ENCODE measurements around the gene FAM171A2. TPM values are rescaled to one million over a fixed set of nuclear protein-coding genes. Genes with fewer than 3 reads are reported as not detected.

Gene FAM171A2
- total and polyA plus RNA-seq, 2 of the 8 experiments (the other 6 are each of a cell fraction or from before 2014, with no cell fraction given), result 21.9 to 24.1 TPM

DNA sequence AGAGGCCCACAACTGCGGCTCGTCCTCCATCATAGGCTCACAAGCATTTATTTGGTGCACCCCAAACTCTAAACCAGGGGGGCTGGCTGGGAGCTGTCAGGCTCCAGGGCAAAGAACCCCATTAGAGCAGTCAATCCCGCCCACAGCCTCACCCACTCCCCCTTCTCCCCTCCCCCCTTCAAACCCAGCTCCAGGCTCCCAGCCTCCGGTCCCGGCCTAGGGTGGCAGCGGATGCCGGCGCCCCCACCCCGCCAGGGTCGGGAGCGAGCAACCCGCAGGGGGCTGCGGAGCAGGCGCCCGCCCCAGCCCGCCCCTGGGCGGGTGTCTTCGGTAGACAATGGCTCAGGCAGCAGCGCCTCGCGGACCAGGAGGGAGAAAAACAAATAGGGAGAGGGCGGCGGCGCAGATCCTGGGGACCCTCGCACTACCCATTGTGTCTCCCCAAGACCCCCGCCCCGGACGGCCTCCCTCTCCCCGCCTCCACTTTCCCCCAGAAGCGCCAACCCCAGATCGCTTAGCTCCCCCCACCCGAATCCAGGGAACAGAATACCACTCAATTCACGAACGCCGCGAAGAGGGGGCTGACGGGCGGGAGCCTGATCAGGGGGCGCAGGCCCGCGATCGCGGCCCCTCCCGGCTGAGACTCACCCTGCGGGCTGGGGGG is 572 bp downstream of the FAM171A2 start:
- H3K27ac ChIP-seq (ENCODE audit: low read depth, low read length), result 0 out of 2 replicates have a peak overlapping the region, but pooled peaks have one; percentile 30
- peaks cover 0 to 6% (median 1%) of the 10 kb centered on the region in 4 experiments; a peak in 1 of 8 replicates for H3K36me3 ChIP-seq (ENCODE audit: control insufficient read depth in 2 of 4, insufficient read depth in 4 of 4, low read length in 3 of 4)
- POLR2A ChIA-PET (ENCODE audit: partially characterized antibody), result interaction anchor here (0.7 to 3.8 kb wide), 8 partner anchors 9 to 160 kb away, joined by 3 to 15 read pairs (median 4); no protein-coding TSS in a partner anchor

More for the DNA sequence above, 572 bp downstream of the FAM171A2 start:
- H3K56ac ChIP-seq (replicated peaks; ENCODE audit: insufficient read length, low read depth, low read length), result no peak overlapping the region
- TF ChIP-seq SIN3A (conservative IDR thresholded peaks at IDR 0.05 in 1 of 2, IDR thresholded peaks at IDR 0.05 in 1 of 2; ENCODE audit: low read depth in 1 of 2, low read length in 2 of 2), result no peak
- peak; percentile 32 for TF ChIP-seq SAP30 (IDR thresholded peaks at IDR 0.05; ENCODE audit: insufficient read depth, insufficient replicate concordance, low read length)
- peak; percentile 86 for TF ChIP-seq KDM4A (IDR thresholded peaks at IDR 0.05; ENCODE audit: low read depth, low read length, severe bottlenecking)
- TF ChIP-seq TAF1 (IDR thresholded peaks at IDR 0.05; ENCODE audit: low read depth, low read length), result 0 out of 2 replicates have a peak, but pooled peaks have one; percentile 5
- H2BK20ac ChIP-seq (ENCODE audit: low read length), result no peak overlapping the region
- H2BK15ac ChIP-seq (ENCODE audit: low read length), result no peak overlapping the region; the same call in 1 of the 2 replicates
- H3K4me1 ChIP-seq (replicated peaks in 1 of 4; ENCODE audit: control insufficient read depth in 3 of 4, insufficient read depth in 4 of 4, low read length in 3 of 4), result peaks cover 9 to 23% (median 18%) of the 10 kb centered on the region in 4 experiments
- no peak overlapping the region for H4K5ac ChIP-seq (ENCODE audit: insufficient read length, low read depth, low read length)
- H4K8ac ChIP-seq (ENCODE audit: extremely low read depth, insufficient read depth, low read length), result peak overlapping the region; percentile 7; the same call in 1 of the 2 replicates
- peak overlapping the region; percentile 52 to 79 for H3K4me2 ChIP-seq (ENCODE audit: insufficient read depth in 1 of 2, low read depth in 2 of 2, low read length in 2 of 2)
- peaks cover 9% of the 10 kb centered on the region for H3K79me1 ChIP-seq (ENCODE audit: low read depth, low read length)
- H4K91ac ChIP-seq (replicated peaks; ENCODE audit: insufficient read length, low read length), result peak overlapping the region; percentile 34
- H2BK12ac ChIP-seq (ENCODE audit: low read depth, low read length), result no peak overlapping the region
- DNase-seq (ENCODE audit: low read depth in 1 of 2, low spot score in 2 of 2) (peak in 1 of 2 experiments; percentile 66), FAIRE-seq (no peak)
- H3K23me2 ChIP-seq (ENCODE audit: low read depth, low read length), result peaks cover 2% of the 10 kb centered on the region; the same call in 1 of the 2 replicates
- H3K4ac ChIP-seq (replicated peaks; ENCODE audit: insufficient read length, low read depth, low read length), result no peak overlapping the region
- peak overlapping the region; percentile 34 to 64 (median 42); a peak in 5 of 7 replicates for H3K9ac ChIP-seq (replicated peaks in 1 of 4; ENCODE audit: extremely low read depth in 1 of 4, low read depth in 3 of 4, low read length in 3 of 4)
- H2AK5ac ChIP-seq (ENCODE audit: low read depth, low read length), result no peak overlapping the region
- no peaks in the 10 kb centered on the region for H3K9me3 ChIP-seq (ENCODE audit: insufficient read depth in 2 of 2, low read depth in 1 of 2, low read length in 1 of 2)
- peak overlapping the region; percentile 24; the same call in 1 of the 2 replicates for H2BK5ac ChIP-seq (ENCODE audit: low read depth, low read length)
- peak overlapping the region; percentile 71 to 100 (median 76) for H3K4me3 ChIP-seq (ENCODE audit: extremely low read depth in 1 of 4, insufficient read depth in 2 of 4, low read depth in 3 of 4, low read length in 4 of 4)
- H3K23ac ChIP-seq (ENCODE audit: insufficient read length), result no peak overlapping the region
- 3% methylated on average over 16 of the region's 45 CpGs; no CpG with 5 or more reads in 1 of the 2 experiments for WGBS, 2 experiments (ENCODE audit: extremely low coverage in 1 of 2, insufficient coverage in 1 of 2, insufficient read length in 1 of 2, insufficient replicate concordance in 2 of 2, low coverage in 1 of 2, low lambda C conversion rate in 2 of 2, missing lambda C conversion rate in 1 of 2)
- peaks cover 0 to 7% of the 10 kb centered on the region in 2 experiments; a peak in 1 of 4 replicates for H3K79me2 ChIP-seq (ENCODE audit: control insufficient read depth in 1 of 2, insufficient read depth in 2 of 2, low read length in 2 of 2)
- H3K27me3 ChIP-seq (replicated peaks in 1 of 4; ENCODE audit: control insufficient read depth in 3 of 4, extremely low read depth in 1 of 4, insufficient read depth in 3 of 4, low read length in 3 of 4), result no peaks in the 10 kb centered on the region
- peaks cover 3 to 19% of the 10 kb centered on the region in 2 experiments for H4K20me1 ChIP-seq (replicated peaks in 1 of 2; ENCODE audit: control insufficient read depth in 1 of 2, insufficient read depth in 2 of 2, low read length in 2 of 2)
- H3K18ac ChIP-seq (ENCODE audit: extremely low read depth, low read length), result peak overlapping the region; percentile 71
- H3K14ac ChIP-seq (ENCODE audit: insufficient read length), result no peak overlapping the region
- CTCF ChIA-PET (ENCODE audit: partially characterized antibody), result interaction anchor here (0.6 to 10.1 kb wide), 14 partner anchors 8 to 482 kb away, joined by 3 to 177 read pairs (median 4); partner anchors contain the start of gene GRN
- no peak overlapping the region for H2AFZ ChIP-seq (ENCODE audit: low read length)
- H2BK120ac ChIP-seq (replicated peaks; ENCODE audit: low read depth, low read length), result no peak overlapping the region

All from H1 (cell line).